ENCODE measurements around the gene LINGO1. TPM values are rescaled to one million over a fixed set of nuclear protein-coding genes. Genes with fewer than 3 reads are reported as not detected.

LINGO1 gene
- total RNA-seq, 1 donor from 2014 or later = not detected

GRCh38 chr15:77577366-77577950, 55.3 kb downstream of the LINGO1 start:
- ATAC-seq (ENCODE audit: low read depth) (no peak), DNase-seq (no peak)
- CTCF ChIA-PET = no interaction called here
- Mint-ChIP-seq H3K27me3 (peaks cover 3% of the 10 kb centered on the region), H3K27ac (no peak overlapping the region), H3K4me1 (peaks cover 5% of the 10 kb centered on the region), H3K9me3 (no peaks in the 10 kb centered on the region), H3K4me3 (no peak overlapping the region), H3K36me3 (ENCODE audit: low read depth) (no peaks in the 10 kb centered on the region)
- POLR2A ChIA-PET = no interaction called here
- intact Hi-C loops (cut with micrococcal nuclease) = no loop called here
- TF ChIP-seq CTCF (IDR thresholded peaks at IDR 0.05) = no peak

- ATAC-seq (ENCODE audit: low read depth) = no peak
- no peak for DNase-seq
- H3K36me3 Mint-ChIP-seq (ENCODE audit: low read depth) = no peaks in the 10 kb centered on the region
- no peaks in the 10 kb centered on the region for H3K9me3 Mint-ChIP-seq
- ChIA-PET POLR2A (no interaction called here), CTCF (no interaction called here)
- H3K27me3 Mint-ChIP-seq = peaks cover 2% of the 10 kb centered on the region
- H3K4me1 Mint-ChIP-seq = peaks cover 4% of the 10 kb centered on the region
- no peak overlapping the region for H3K27ac Mint-ChIP-seq
- intact Hi-C loops (cut with micrococcal nuclease) = no loop called here
- no peak for TF ChIP-seq CTCF (IDR thresholded peaks at IDR 0.05)
- no peak overlapping the region for H3K4me3 Mint-ChIP-seq
Measured at GRCh38 chr15:77576538-77576937, 56.2 kb downstream of the LINGO1 start.

- ChIA-PET CTCF (no interaction called here), POLR2A (no interaction called here)
- no peaks in the 10 kb centered on the region for H3K4me1 Mint-ChIP-seq
- H3K4me3 Mint-ChIP-seq = no peak overlapping the region
- intact Hi-C loops (cut with micrococcal nuclease) = no loop called here
- no peak overlapping the region for H3K27ac Mint-ChIP-seq
- ATAC-seq (ENCODE audit: low read depth) = no peak
- DNase-seq = no peak
- no peaks in the 10 kb centered on the region for H3K36me3 Mint-ChIP-seq (ENCODE audit: low read depth)
- H3K9me3 Mint-ChIP-seq = no peaks in the 10 kb centered on the region
- TF ChIP-seq CTCF (IDR thresholded peaks at IDR 0.05) = no peak
- H3K27me3 Mint-ChIP-seq = peaks cover under 1% of the 10 kb centered on the region
Measured at GRCh38 chr15:77575203-77575934, 57.3 kb downstream of the LINGO1 start.

- DNase-seq = no peak
- POLR2A ChIA-PET = no interaction called here
- intact Hi-C loops (cut with micrococcal nuclease) = no loop called here
Measured at GRCh38 chr15:77574521-77575202, 58.0 kb downstream of the LINGO1 start.

More at GRCh38 chr15:77574521-77575202, 58.0 kb downstream of the LINGO1 start:
- Mint-ChIP-seq H3K27ac (no peak overlapping the region), H3K9me3 (no peaks in the 10 kb centered on the region), H3K36me3 (ENCODE audit: low read depth) (no peaks in the 10 kb centered on the region), H3K4me3 (no peak overlapping the region), H3K4me1 (peaks cover 3% of the 10 kb centered on the region), H3K27me3 (peaks cover 4% of the 10 kb centered on the region)
- TF ChIP-seq CTCF (IDR thresholded peaks at IDR 0.05) = no peak
- CTCF ChIA-PET = no interaction called here
- ATAC-seq (ENCODE audit: low read depth) = no peak
